DOHH2 (cell line): ENCODE data around the gene F5.

Source experiments
- H3F3A ChIP-seq: fragments of 200-600 bp; sonication (generic), shearing (Covaris generic); 2 replicates; pipeline ENCODE4 v1.6.0; 2016; ENCODE audit warnings: antibody characterized with exemption, mild to moderate bottlenecking; ENCODE audit not compliant: control insufficient read depth, insufficient read depth
- H3K27ac ChIP-seq: fragments of 200-600 bp; sonication (generic); 2 replicates; pipeline ENCODE4 v1.5.1; 2014; ENCODE audit warnings: low read depth, mild to moderate bottlenecking, low read length, moderate library complexity
- H3K27me3 ChIP-seq: fragments of 200-600 bp; sonication (generic); 2 replicates; pipeline ENCODE4 v1.6.1; 2014; ENCODE audit warnings: mild to moderate bottlenecking, low read length, mixed read lengths; ENCODE audit not compliant: control insufficient read depth
- H3K36me3 ChIP-seq: fragments of 200-600 bp; sonication (generic); 2 replicates; pipeline ENCODE4 v1.6.1; 2014; ENCODE audit warnings: mild to moderate bottlenecking, low read length, moderate library complexity, mixed read lengths; ENCODE audit not compliant: control insufficient read depth
- H3K4me1 ChIP-seq: fragments of 200-600 bp; sonication (generic); 2 replicates; pipeline ENCODE4 v1.6.1; 2014; ENCODE audit warnings: mild to moderate bottlenecking, low read length, mixed read lengths; ENCODE audit not compliant: control insufficient read depth
- H3K4me2 ChIP-seq: fragments of 200-600 bp; sonication (generic); 2 replicates; pipeline ENCODE4 v1.6.0; 2014; ENCODE audit warnings: mild to moderate bottlenecking, low read length, moderate library complexity
- H3K4me3 ChIP-seq: fragments of 200-600 bp; sonication (generic); 2 replicates; pipeline ENCODE4 v1.5.1; 2014; ENCODE audit warnings: mild to moderate bottlenecking, low read length, mixed read lengths
- H3K79me2 ChIP-seq: fragments of 200-600 bp; sonication (generic); 2 replicates; pipeline ENCODE4 v1.6.1; 2014; ENCODE audit warnings: mild to moderate bottlenecking, low read length, mixed read lengths; ENCODE audit not compliant: control insufficient read depth
- H3K9me2 ChIP-seq: fragments of 200-600 bp; sonication (generic); replicated peaks from 2 replicates; pipeline ENCODE4 v1.6.1; 2014; ENCODE audit warnings: mild to moderate bottlenecking, low read length, mixed read lengths; ENCODE audit not compliant: control insufficient read depth
- H3K9me3 ChIP-seq: fragments of 200-600 bp; sonication (generic); 2 replicates; pipeline ENCODE4 v1.6.1; 2014; ENCODE audit warnings: antibody characterized with exemption, low read length, mixed read lengths; ENCODE audit not compliant: control insufficient read depth, insufficient read depth
- H4K20me1 ChIP-seq: fragments of 200-600 bp; sonication (generic); 2 replicates; pipeline ENCODE4 v1.6.0; 2014; ENCODE audit warnings: low read depth, mild to moderate bottlenecking, antibody characterized with exemption, low read length, moderate library complexity; ENCODE audit not compliant: control insufficient read depth, insufficient read depth
- EZH2phosphoT487 ChIP-seq: fragments of 200-600 bp; sonication (generic); IDR thresholded peaks from 2 replicates; pipeline ENCODE4 v1.6.1; 2017; ENCODE audit warnings: borderline replicate concordance, mild to moderate bottlenecking, antibody characterized with exemption, low read length, moderate library complexity, mixed read lengths
- TF ChIP-seq, protein P1 (sequence below): fragments of 200-600 bp; sonication (generic); IDR thresholded peaks from one replicate; pipeline ENCODE4 v1.5.1; 2014; ENCODE audit warnings: antibody characterized with exemption, mild to moderate bottlenecking, low read depth, low read length; ENCODE audit not compliant: poor library complexity, severe bottlenecking

Gene F5

DNA sequence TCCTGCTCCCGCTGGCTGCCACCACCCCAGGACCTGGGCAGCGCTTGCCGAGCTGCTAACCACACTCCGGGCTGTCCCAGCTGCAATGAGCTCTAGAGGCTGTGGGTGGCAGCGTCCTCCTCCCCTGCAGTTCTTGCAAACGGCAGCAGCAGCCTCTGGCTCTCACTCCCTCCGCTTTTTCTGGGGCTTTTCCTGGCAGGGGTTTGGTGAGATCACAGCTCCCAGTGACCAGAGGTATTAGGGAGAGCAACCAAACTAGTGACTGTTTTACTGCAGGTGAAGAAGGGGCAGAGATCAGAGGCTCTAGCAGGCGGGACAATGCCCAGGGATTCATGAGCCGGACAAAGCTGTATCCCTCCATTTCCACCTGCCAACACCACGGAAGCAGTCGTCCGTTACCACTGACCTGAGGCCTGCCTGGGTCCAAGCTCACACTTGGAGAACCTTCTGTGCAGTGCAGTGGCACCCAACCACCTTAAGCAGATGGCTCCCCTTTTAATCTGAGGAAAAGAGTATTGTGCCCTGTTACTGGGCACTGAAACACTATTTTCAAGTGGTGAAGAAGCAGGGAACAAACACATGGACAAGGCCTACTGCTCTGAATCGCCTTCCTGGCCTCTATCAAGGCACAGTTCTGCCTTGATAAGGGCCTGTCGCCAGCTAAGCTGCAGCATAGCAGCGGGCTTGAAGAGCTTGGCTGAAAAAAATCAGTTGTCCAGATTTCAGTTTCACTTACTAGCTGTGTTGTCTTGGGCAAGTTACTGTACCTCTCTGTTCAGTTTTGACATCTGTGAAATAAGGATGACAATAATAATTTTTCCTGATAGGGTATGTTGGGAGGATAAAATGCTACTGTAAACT lies at the start of gene F5:
F5 (minus strand) TSS at position 87 of the 861 bp plus-strand sequence. CDS start 95 bp downstream, outside the sequence.
- H3K9me2 ChIP-seq = no peaks in the 10 kb centered on the region
- no peaks in the 10 kb centered on the region for H3K36me3 ChIP-seq
- no peak within 1 kb of the TSS for H3K4me3 ChIP-seq
- no peak for TF ChIP-seq EZH2phosphoT487
- TF ChIP-seq, protein P1, sequence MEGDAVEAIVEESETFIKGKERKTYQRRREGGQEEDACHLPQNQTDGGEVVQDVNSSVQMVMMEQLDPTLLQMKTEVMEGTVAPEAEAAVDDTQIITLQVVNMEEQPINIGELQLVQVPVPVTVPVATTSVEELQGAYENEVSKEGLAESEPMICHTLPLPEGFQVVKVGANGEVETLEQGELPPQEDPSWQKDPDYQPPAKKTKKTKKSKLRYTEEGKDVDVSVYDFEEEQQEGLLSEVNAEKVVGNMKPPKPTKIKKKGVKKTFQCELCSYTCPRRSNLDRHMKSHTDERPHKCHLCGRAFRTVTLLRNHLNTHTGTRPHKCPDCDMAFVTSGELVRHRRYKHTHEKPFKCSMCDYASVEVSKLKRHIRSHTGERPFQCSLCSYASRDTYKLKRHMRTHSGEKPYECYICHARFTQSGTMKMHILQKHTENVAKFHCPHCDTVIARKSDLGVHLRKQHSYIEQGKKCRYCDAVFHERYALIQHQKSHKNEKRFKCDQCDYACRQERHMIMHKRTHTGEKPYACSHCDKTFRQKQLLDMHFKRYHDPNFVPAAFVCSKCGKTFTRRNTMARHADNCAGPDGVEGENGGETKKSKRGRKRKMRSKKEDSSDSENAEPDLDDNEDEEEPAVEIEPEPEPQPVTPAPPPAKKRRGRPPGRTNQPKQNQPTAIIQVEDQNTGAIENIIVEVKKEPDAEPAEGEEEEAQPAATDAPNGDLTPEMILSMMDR = peak; percentile 56
- H4K20me1 ChIP-seq = no peaks in the 10 kb centered on the region
- no peaks in the 10 kb centered on the region for H3F3A ChIP-seq
- H3K79me2 ChIP-seq = no peaks in the 10 kb centered on the region
- H3K4me2 ChIP-seq = peak within 1 kb of the TSS; percentile 31
- H3K27ac ChIP-seq = no peak within 1 kb of the TSS
- peaks cover 44% of the 10 kb centered on the region for H3K27me3 ChIP-seq
- H3K4me1 ChIP-seq = no peaks in the 10 kb centered on the region
- no peaks in the 10 kb centered on the region for H3K9me3 ChIP-seq

DNA sequence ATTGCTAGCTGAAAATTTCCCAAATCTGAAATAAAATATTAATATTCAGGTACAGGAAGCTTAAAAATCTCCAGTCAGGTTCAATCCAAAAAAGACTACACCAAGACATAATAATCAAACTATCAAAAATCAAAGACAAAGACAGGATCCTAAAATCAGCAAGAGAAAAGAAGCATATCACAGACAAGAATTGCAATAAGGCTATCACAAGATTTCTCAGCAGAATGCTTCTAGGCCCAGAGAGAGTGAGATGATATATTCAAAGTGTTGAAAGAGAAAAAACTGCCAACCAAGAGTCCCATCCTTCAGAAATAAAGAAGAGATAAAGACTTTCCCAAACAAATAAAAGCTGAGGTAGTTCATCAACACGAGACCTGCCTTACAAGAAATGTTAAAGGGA lies 48.6 kb upstream of the F5 start:
- H3K27me3 ChIP-seq = no peaks in the 10 kb centered on the region
- no peaks in the 10 kb centered on the region for H3K79me2 ChIP-seq
- TF ChIP-seq EZH2phosphoT487 = no peak
- TF ChIP-seq, protein P1 = no peak
- no peaks in the 10 kb centered on the region for H4K20me1 ChIP-seq
- no peak overlapping the region for H3K4me2 ChIP-seq
- H3K4me3 ChIP-seq = no peak overlapping the region
- no peak overlapping the region for H3K27ac ChIP-seq
- no peaks in the 10 kb centered on the region for H3F3A ChIP-seq
- H3K9me2 ChIP-seq = no peaks in the 10 kb centered on the region
- H3K36me3 ChIP-seq = no peaks in the 10 kb centered on the region
- peaks cover 13% of the 10 kb centered on the region for H3K9me3 ChIP-seq
- H3K4me1 ChIP-seq = 0 out of 2 replicates have a peak, but pooled peaks cover 3% of the 10 kb centered on the region

DNA sequence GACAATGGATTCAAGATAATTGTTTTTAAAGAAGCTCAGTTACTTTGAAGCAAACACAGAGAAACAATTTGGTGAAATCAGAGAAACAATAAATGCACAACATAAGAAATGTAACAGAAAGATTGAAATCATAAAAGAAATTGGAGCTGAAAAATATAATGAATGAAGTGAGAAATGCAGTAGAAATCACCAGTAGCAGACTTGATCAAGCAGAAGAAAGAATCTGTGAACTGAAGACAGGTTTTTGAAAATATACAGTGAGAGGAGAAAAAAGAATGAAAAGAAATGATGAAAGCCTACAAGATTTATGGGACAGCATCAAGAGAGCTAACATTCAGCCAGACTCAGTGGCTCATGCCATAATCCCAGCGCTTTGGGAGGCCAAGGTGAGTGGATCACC lies 47.9 kb upstream of the F5 start:
- TF ChIP-seq, protein P1 = no peak
- no peak for TF ChIP-seq EZH2phosphoT487
- Histone ChIP-seq H3K9me2 (no peaks in the 10 kb centered on the region), H3K4me1 (no peaks in the 10 kb centered on the region), H3K36me3 (no peaks in the 10 kb centered on the region), H3F3A (no peaks in the 10 kb centered on the region), H3K79me2 (no peaks in the 10 kb centered on the region), H3K9me3 (peaks cover 13% of the 10 kb centered on the region), H3K27me3 (no peaks in the 10 kb centered on the region), H3K4me3 (no peak overlapping the region), H3K27ac (no peak overlapping the region), H3K4me2 (no peak overlapping the region), H4K20me1 (no peaks in the 10 kb centered on the region)
